ENCODE results near the gene HNRNPUL1.

The HNRNPUL1 gene

DNA sequence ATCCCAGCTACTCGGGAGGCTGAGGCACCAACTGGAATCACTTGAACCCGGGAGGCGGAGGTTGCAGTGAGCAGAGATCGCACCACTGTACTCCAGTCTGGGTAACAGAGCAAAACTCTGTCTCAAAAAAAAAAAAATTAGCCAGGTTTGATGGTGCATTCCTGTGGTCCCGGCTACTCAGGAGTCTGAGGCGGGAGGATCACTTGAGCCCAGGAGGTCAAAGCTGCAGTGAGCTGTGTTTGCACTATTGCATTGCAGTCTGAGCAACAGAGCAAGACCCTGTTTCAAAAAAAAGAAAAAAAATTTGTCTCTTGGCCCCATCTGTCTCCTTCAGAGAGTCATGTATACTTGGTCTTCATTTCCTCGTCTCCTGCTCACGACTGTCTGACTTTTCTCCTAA, 47.4 kb downstream of the HNRNPUL1 start:
- no peak for TF ChIP-seq EGR1 (IDR thresholded peaks at IDR 0.05)
- TF ChIP-seq, protein P1, sequence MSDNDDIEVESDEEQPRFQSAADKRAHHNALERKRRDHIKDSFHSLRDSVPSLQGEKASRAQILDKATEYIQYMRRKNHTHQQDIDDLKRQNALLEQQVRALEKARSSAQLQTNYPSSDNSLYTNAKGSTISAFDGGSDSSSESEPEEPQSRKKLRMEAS (IDR thresholded peaks at IDR 0.05) = no peak
- TF ChIP-seq, protein P2, sequence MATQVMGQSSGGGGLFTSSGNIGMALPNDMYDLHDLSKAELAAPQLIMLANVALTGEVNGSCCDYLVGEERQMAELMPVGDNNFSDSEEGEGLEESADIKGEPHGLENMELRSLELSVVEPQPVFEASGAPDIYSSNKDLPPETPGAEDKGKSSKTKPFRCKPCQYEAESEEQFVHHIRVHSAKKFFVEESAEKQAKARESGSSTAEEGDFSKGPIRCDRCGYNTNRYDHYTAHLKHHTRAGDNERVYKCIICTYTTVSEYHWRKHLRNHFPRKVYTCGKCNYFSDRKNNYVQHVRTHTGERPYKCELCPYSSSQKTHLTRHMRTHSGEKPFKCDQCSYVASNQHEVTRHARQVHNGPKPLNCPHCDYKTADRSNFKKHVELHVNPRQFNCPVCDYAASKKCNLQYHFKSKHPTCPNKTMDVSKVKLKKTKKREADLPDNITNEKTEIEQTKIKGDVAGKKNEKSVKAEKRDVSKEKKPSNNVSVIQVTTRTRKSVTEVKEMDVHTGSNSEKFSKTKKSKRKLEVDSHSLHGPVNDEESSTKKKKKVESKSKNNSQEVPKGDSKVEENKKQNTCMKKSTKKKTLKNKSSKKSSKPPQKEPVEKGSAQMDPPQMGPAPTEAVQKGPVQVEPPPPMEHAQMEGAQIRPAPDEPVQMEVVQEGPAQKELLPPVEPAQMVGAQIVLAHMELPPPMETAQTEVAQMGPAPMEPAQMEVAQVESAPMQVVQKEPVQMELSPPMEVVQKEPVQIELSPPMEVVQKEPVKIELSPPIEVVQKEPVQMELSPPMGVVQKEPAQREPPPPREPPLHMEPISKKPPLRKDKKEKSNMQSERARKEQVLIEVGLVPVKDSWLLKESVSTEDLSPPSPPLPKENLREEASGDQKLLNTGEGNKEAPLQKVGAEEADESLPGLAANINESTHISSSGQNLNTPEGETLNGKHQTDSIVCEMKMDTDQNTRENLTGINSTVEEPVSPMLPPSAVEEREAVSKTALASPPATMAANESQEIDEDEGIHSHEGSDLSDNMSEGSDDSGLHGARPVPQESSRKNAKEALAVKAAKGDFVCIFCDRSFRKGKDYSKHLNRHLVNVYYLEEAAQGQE (IDR thresholded peaks at IDR 0.05; ENCODE audit: low read depth) = no peak
- TF ChIP-seq, protein P3, sequence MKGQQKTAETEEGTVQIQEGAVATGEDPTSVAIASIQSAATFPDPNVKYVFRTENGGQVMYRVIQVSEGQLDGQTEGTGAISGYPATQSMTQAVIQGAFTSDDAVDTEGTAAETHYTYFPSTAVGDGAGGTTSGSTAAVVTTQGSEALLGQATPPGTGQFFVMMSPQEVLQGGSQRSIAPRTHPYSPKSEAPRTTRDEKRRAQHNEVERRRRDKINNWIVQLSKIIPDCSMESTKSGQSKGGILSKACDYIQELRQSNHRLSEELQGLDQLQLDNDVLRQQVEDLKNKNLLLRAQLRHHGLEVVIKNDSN (IDR thresholded peaks at IDR 0.05) = no peak
- no peak for TF ChIP-seq TAF1 (IDR thresholded peaks at IDR 0.05; ENCODE audit: low read depth)
- no peak for TF ChIP-seq TCF12 (IDR thresholded peaks at IDR 0.05; ENCODE audit: low read depth)
- no peak for TF ChIP-seq NFIC (IDR thresholded peaks at IDR 0.05)
- TF ChIP-seq RAD21 (IDR thresholded peaks at IDR 0.05; ENCODE audit: low read depth) = no peak
- no peak for TF ChIP-seq TEAD4 (IDR thresholded peaks at IDR 0.05)

DNA sequence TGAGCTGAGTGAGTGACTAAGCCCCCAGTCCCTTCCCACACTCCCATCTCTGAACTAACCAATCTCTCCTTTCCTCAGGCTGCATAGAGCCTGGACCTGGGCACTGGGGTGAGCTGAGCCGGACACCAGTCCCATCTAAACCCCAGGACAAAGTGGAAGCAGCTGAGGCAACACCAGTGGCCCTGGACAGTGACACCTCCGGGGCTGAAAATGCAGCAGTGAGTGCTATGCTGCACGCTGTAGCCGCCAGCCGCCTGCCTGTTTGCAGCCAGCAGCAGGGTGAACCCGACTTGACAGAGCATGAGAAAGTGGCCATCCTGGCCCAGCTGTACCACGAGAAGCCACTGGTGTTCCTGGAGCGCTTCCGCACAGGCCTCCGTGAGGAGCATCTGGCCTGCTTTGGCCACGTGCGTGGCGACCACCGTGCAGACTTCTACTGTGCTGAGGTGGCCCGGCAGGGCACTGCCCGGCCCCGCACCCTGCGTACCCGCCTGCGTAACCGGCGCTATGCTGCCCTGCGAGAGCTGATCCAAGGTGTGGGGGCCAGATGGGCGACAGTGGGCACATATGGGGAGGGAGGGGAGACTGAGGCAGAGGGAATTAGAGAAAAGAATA, 52.2 kb downstream of the HNRNPUL1 start:
- TF ChIP-seq CEBPB (IDR thresholded peaks at IDR 0.05) (no peak), RAD21 (IDR thresholded peaks at IDR 0.05; ENCODE audit: low read depth) (no peak), CREB1 (IDR thresholded peaks at IDR 0.05; ENCODE audit: low read depth) (no peak), ZBTB7A (IDR thresholded peaks at IDR 0.05; ENCODE audit: low read depth) (no peak), EGR1 (IDR thresholded peaks at IDR 0.05) (no peak), NFIC (IDR thresholded peaks at IDR 0.05) (no peak)
- TF ChIP-seq, protein P3 (IDR thresholded peaks at IDR 0.05) = no peak
- TF ChIP-seq, protein P2 (IDR thresholded peaks at IDR 0.05; ENCODE audit: low read depth) = no peak

DNA sequence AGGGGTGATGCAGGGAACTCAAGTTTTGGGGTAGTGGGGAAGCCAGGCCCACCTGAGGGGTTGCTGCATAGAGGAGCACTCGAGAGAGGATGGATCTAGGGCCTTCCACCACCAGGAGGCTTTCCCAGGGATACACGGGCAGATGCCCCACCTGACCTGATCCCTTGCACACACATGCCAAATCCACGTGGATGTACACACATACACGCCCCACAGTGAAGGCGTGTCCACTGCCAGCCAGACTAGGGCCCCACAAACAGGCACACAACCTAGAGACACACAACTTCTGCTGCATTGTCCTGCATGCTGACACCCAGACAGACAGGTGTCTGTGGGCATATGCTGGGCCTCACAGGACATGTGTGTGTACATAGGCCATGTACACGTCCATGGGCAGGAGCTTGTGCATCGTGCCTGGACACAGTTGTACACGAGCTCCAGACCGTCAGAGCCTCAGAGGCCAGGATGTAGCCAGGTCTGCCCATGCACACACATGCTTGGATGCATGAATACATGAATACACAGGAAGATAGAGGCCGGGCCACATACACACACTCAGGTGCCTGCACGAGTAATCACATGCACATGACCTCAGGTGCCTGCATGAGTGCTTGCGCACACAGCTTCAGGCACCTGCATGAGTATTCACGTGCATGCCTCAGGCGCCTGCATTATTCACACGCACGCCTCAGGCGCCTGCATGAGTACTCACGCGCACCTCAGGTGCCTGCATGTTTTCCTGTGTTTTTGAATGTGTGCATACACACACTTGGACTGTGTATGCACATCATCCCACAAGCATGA, 54.7 kb downstream of the HNRNPUL1 start:
- TF ChIP-seq TCF12 (IDR thresholded peaks at IDR 0.05; ENCODE audit: low read depth) = no peak
- no peak for TF ChIP-seq CEBPB (IDR thresholded peaks at IDR 0.05)
- TF ChIP-seq, protein P1 (IDR thresholded peaks at IDR 0.05) = no peak
- TF ChIP-seq EGR1 (IDR thresholded peaks at IDR 0.05) = no peak
- no peak for TF ChIP-seq RAD21 (IDR thresholded peaks at IDR 0.05; ENCODE audit: low read depth)
- no peak for TF ChIP-seq ZBTB7A (IDR thresholded peaks at IDR 0.05; ENCODE audit: low read depth)
- TF ChIP-seq, protein P3 (IDR thresholded peaks at IDR 0.05) = no peak
- no peak for TF ChIP-seq NFIC (IDR thresholded peaks at IDR 0.05)
- no peak for TF ChIP-seq YY1 (IDR thresholded peaks at IDR 0.05; ENCODE audit: low read depth)
- no peak for TF ChIP-seq EP300 (IDR thresholded peaks at IDR 0.05; ENCODE audit: borderline replicate concordance)
- TF ChIP-seq TEAD4 (IDR thresholded peaks at IDR 0.05) = no peak
- TF ChIP-seq TAF1 (IDR thresholded peaks at IDR 0.05; ENCODE audit: low read depth) = no peak
- TF ChIP-seq, protein P2 (IDR thresholded peaks at IDR 0.05; ENCODE audit: low read depth) = no peak
- no peak for TF ChIP-seq CREB1 (IDR thresholded peaks at IDR 0.05; ENCODE audit: low read depth)
- no peak for TF ChIP-seq FOXM1 (IDR thresholded peaks at IDR 0.05; ENCODE audit: borderline replicate concordance, low read depth)
